Keratinocyte (primary cell): Measurements from ENCODE around the gene CACNB2. TPM values are rescaled to one million over a fixed set of nuclear protein-coding genes. Genes with fewer than 3 reads are reported as not detected.

ENCODE experiments used
- DNase-seq: peaks from one replicate; pipeline ENCODE4 v3.0.0-alpha.2; 2011; ENCODE audit warnings: low read depth, missing footprints, low spot score
- FAIRE-seq: peaks from 2 replicates; lab custom pipeline; 2011; peaks lifted over from hg19 to GRCh38; lab: Jason Lieb, UNC
- H2AFZ ChIP-seq: 2 replicates; pipeline ENCODE4 v1.6.0; 2012; ENCODE audit warnings: low read length, control low read depth, inconsistent platforms; ENCODE audit not compliant: control insufficient read depth
- H3K27ac ChIP-seq: 2 replicates; pipeline ENCODE4 v1.5.1; 2011; ENCODE audit warnings: low read length; ENCODE audit not compliant: control insufficient read depth, insufficient read depth
- H3K27me3 ChIP-seq: 3 replicates; pipeline ENCODE4 v1.6.0; 2011; ENCODE audit warnings: low read length; ENCODE audit not compliant: control insufficient read depth, insufficient read depth; ENCODE audit errors: extremely low read depth
- H3K36me3 ChIP-seq, 2 experiments: 2 replicates in 1 of 2; 3 replicates in 1 of 2; pipeline ENCODE4 v1.5.1; 2011; ENCODE audit warnings: low read length in 2 of 2, mild to moderate bottlenecking in 1 of 2; ENCODE audit not compliant: control insufficient read depth in 2 of 2, insufficient read depth in 2 of 2; ENCODE audit errors: extremely low read depth in 1 of 2
- H3K4me1 ChIP-seq: 3 replicates; pipeline ENCODE4 v1.5.1; 2011; ENCODE audit warnings: low read length; ENCODE audit not compliant: control insufficient read depth, insufficient read depth; ENCODE audit errors: extremely low read depth
- H3K4me2 ChIP-seq: 3 replicates; pipeline ENCODE4 v1.6.0; 2011; ENCODE audit warnings: low read depth, low read length; ENCODE audit not compliant: control insufficient read depth, insufficient read depth; ENCODE audit errors: extremely low read depth
- H3K4me3 ChIP-seq, 3 experiments: fragments of 200-600 bp in 1 of 3; sonication (generic) in 1 of 3; 2 replicates in 2 of 3; 3 replicates in 1 of 3; pipeline ENCODE4 v1.5.1; 2011 to 2016; ENCODE audit warnings: low read length in 3 of 3, mild to moderate bottlenecking in 3 of 3, control low read depth in 2 of 3, inconsistent platforms in 1 of 3, low read depth in 1 of 3, mixed read lengths in 1 of 3, mixed run types in 1 of 3, moderate library complexity in 1 of 3; ENCODE audit not compliant: control insufficient read depth in 2 of 3, insufficient read depth in 2 of 3; ENCODE audit errors: extremely low read depth in 1 of 3
- H3K79me2 ChIP-seq: 2 replicates; pipeline ENCODE4 v1.6.0; 2012; ENCODE audit warnings: low read length; ENCODE audit not compliant: control insufficient read depth, insufficient read depth
- H3K9ac ChIP-seq: 3 replicates; pipeline ENCODE4 v1.6.0; 2011; ENCODE audit warnings: low read length; ENCODE audit not compliant: control insufficient read depth, insufficient read depth; ENCODE audit errors: extremely low read depth
- H3K9me1 ChIP-seq: 3 replicates; pipeline ENCODE4 v1.6.0; 2011; ENCODE audit warnings: low read length; ENCODE audit not compliant: control insufficient read depth, insufficient read depth; ENCODE audit errors: extremely low read depth
- H3K9me3 ChIP-seq: 2 replicates; pipeline ENCODE4 v1.5.1; 2012; ENCODE audit warnings: low read depth, low read length; ENCODE audit not compliant: control insufficient read depth
- H4K20me1 ChIP-seq: 3 replicates; pipeline ENCODE4 v1.6.0; 2011; ENCODE audit warnings: low read length; ENCODE audit not compliant: control insufficient read depth, insufficient read depth; ENCODE audit errors: extremely low read depth
- EZH2 ChIP-seq: IDR thresholded peaks from one replicate; pipeline ENCODE4 v1.6.1; 2012; ENCODE audit warnings: inconsistent platforms, mild to moderate bottlenecking, low read length, moderate library complexity
- dilution Hi-C: fragments of 300-500 bp; cut with MboI; formaldehyde crosslinking; loops from one replicate; pipeline ENCODE4 v1.7.0; 2020; ENCODE audit warnings: low sequenced_read_pairs; ENCODE audit not compliant: extremely low pct_ligation_motif_present
- polyA plus RNA-seq, 5 experiments: library from polyadenylated mRNA; depleted of rRNA in 3 of 5; stranded (reverse) in 3 of 5; stranded (forward) in 1 of 5; unstranded in 1 of 5; fragments of >200 nt; gene quantifications; 1 replicate in 1 of 5; 2 replicates in 3 of 5; 3 replicates in 1 of 5; pipeline versions ENCODE4 v1.2.1 to v1.2.3, GENCODE V29; 2011 to 2012; ENCODE audit warnings: missing spikeins in 2 of 5, low read depth in 1 of 5, low replicate concordance in 1 of 5
- TF ChIP-seq, protein P1 (sequence below), 3 experiments: IDR thresholded peaks in 1 of 3; conservative IDR thresholded peaks in 1 of 3; optimal IDR thresholded peaks in 1 of 3; 2 replicates in 2 of 3; 3 replicates in 1 of 3; pipeline versions ENCODE3 to v1.5.1; 2011; ENCODE audit warnings: low read length in 3 of 3, mild to moderate bottlenecking in 3 of 3, moderate library complexity in 2 of 3, control low read depth in 1 of 3, inconsistent platforms in 1 of 3; ENCODE audit not compliant: insufficient read depth in 2 of 3; ENCODE audit errors: extremely low read depth in 1 of 3

Gene CACNB2
- polyA plus RNA-seq, 1 donor (not counting 4 experiments of a cell fraction or from before 2014, with no cell fraction given): 0.03 TPM

DNA sequence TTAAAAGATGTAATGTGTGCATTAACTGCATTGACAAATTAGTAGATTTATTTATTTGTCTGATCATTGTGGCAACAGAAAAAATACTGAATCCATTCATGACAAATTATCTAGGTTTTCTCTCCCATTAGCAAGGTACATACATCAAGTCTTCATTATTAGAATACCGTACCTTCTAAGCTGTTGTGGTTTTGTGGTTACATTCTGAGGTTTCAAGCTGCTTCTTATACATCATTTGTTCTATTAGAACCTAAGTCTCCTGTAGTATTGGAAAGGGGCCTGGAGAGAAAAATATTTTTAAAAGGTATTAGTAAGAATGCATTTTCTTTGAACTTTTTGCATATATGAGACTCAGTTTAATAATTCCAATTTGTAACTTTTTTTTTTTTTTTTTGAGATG lies 26.3 kb upstream of the CACNB2 start:
- no peak overlapping the region for H2AFZ ChIP-seq
- FAIRE-seq: no peak
- dilution Hi-C loops: no loop called here

DNA sequence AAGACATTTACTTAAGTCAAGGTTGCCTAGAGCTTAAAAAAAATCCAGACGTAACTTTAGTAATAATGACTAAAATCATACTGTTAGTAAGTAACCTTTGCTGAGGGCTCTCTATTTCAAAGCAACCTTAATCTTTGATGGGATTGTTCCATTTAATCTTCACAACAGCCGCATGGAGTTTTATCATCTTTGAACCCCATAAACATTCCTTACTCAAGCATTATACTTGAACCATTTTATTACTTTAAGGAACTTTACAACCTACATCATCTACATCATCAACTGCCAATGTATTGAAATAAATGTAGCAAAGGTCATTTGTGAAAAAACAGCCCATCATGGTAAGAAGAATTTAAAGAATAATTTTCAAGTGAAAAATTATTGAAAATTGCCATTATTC lies 22.9 kb upstream of the CACNB2 start:
- TF ChIP-seq, protein P1, sequence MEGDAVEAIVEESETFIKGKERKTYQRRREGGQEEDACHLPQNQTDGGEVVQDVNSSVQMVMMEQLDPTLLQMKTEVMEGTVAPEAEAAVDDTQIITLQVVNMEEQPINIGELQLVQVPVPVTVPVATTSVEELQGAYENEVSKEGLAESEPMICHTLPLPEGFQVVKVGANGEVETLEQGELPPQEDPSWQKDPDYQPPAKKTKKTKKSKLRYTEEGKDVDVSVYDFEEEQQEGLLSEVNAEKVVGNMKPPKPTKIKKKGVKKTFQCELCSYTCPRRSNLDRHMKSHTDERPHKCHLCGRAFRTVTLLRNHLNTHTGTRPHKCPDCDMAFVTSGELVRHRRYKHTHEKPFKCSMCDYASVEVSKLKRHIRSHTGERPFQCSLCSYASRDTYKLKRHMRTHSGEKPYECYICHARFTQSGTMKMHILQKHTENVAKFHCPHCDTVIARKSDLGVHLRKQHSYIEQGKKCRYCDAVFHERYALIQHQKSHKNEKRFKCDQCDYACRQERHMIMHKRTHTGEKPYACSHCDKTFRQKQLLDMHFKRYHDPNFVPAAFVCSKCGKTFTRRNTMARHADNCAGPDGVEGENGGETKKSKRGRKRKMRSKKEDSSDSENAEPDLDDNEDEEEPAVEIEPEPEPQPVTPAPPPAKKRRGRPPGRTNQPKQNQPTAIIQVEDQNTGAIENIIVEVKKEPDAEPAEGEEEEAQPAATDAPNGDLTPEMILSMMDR (optimal IDR thresholded peaks at IDR 0.05 in 1 of 3, IDR thresholded peaks at IDR 0.05 in 1 of 3, conservative IDR thresholded peaks at IDR 0.05 in 1 of 3; ENCODE audit: extremely low read depth in 1 of 3, insufficient read depth in 2 of 3, low read length in 3 of 3): no peak
- no peak for TF ChIP-seq EZH2
- Histone ChIP-seq H3K27me3 (no peaks in the 10 kb centered on the region), H3K9me1 (no peaks in the 10 kb centered on the region), H3K36me3 (no peaks in the 10 kb centered on the region), H2AFZ (no peak overlapping the region), H3K4me1 (no peaks in the 10 kb centered on the region), H3K4me3 (no peak overlapping the region), H3K27ac (no peak overlapping the region), H3K79me2 (no peaks in the 10 kb centered on the region), H3K9ac (no peak overlapping the region), H3K4me2 (no peak overlapping the region), H3K9me3 (no peaks in the 10 kb centered on the region), H4K20me1 (no peaks in the 10 kb centered on the region)
- DNase-seq (no peak), FAIRE-seq (no peak)
- dilution Hi-C loops: no loop called here

More for the DNA sequence above, 26.3 kb upstream of the CACNB2 start:
- Histone ChIP-seq H3K9me3 (no peaks in the 10 kb centered on the region), H3K9me1 (no peaks in the 10 kb centered on the region), H3K9ac (no peak overlapping the region), H3K4me3 (no peak overlapping the region), H3K27ac (no peak overlapping the region), H3K79me2 (no peaks in the 10 kb centered on the region), H3K27me3 (peaks cover 7% of the 10 kb centered on the region), H3K4me2 (no peak overlapping the region), H4K20me1 (no peaks in the 10 kb centered on the region), H3K36me3 (no peaks in the 10 kb centered on the region), H3K4me1 (no peaks in the 10 kb centered on the region)
- DNase-seq: no peak
- no peak for TF ChIP-seq EZH2
- TF ChIP-seq, protein P1 (optimal IDR thresholded peaks at IDR 0.05 in 1 of 3, IDR thresholded peaks at IDR 0.05 in 1 of 3, conservative IDR thresholded peaks at IDR 0.05 in 1 of 3; ENCODE audit: extremely low read depth in 1 of 3, insufficient read depth in 2 of 3, low read length in 3 of 3): no peak
